HepG2 (cell line): ENCODE results near the gene ENTPD1. TPM values are rescaled to one million over a fixed set of nuclear protein-coding genes. Genes with fewer than 3 reads are reported as not detected.

Experiments used
- ATAC-seq: fragments of 200-7000 bp; cut with Tn5 transposase; 3 replicates; pipeline ENCODE4 v1.9.1; 2020; ENCODE audit warnings: mild to moderate bottlenecking, moderate library complexity
- BruUV-seq: library from RNA; stranded (reverse); fragments of 400-500 nt; replicated peaks from 2 replicates; lab custom pipeline; 2021; lab: Mats Ljungman, UMichigan
- CTCF ChIA-PET: fragments of 300-600 bp; formaldehyde crosslinking; extraction: SDS; loops from one replicate; lab custom pipeline; 2021; ENCODE audit warnings: low total read pairs, inconsistent platforms, low intra/inter-chr PET ratio; lab: Yijun Ruan, JAX
- POLR2A ChIA-PET: fragments of 350-600 bp; sonication (Branson Sonifier 250); formaldehyde crosslinking; loops from one replicate; lab custom pipeline; 2020; ENCODE audit warnings: antibody characterized with exemption, inconsistent platforms; lab: Yijun Ruan, JAX
- DNase-seq: peaks from one replicate; pipeline ENCODE4 v3.0.0-alpha.2; 2015; ENCODE audit warnings: low spot score
- FAIRE-seq: peaks from 3 replicates; lab custom pipeline; 2011; peaks lifted over from hg19 to GRCh38; lab: Jason Lieb, UNC
- H2AFZ ChIP-seq: one replicate; pipeline ENCODE4 v1.6.1; 2011; ENCODE audit warnings: low read length, inconsistent platforms
- H3K27ac ChIP-seq: fragments of 300-600 bp; 3 replicates; pipeline ENCODE4 v1.8.0; 2011; ENCODE audit warnings: mixed run types, mild to moderate bottlenecking, mixed read lengths, low read length, inconsistent platforms; ENCODE audit not compliant: insufficient read depth; ENCODE audit errors: extremely low read length
- H3K27me3 ChIP-seq, 2 experiments: fragments of 200-600 bp in 1 of 2; 2 replicates in 1 of 2; 3 replicates in 1 of 2; pipeline versions ENCODE4 v1.6.0 to v1.8.0; 2011; ENCODE audit warnings: low read length in 2 of 2, mild to moderate bottlenecking in 2 of 2, moderate library complexity in 2 of 2, inconsistent platforms in 1 of 2; ENCODE audit not compliant: insufficient read depth in 2 of 2, control insufficient read depth in 1 of 2
- H3K36me3 ChIP-seq, 2 experiments: fragments of 200-600 bp in 1 of 2; replicated peaks in 1 of 2; 2 replicates in 1 of 2; 3 replicates in 1 of 2; pipeline versions ENCODE4 v1.5.1 to v1.8.0; 2011; ENCODE audit warnings: low read length in 2 of 2, inconsistent platforms in 1 of 2; ENCODE audit not compliant: insufficient read depth in 2 of 2, control insufficient read depth in 1 of 2
- H3K4me1 ChIP-seq: 2 replicates; pipeline ENCODE4 v1.5.1; 2012; ENCODE audit warnings: low read length, inconsistent platforms; ENCODE audit not compliant: insufficient read depth
- H3K4me2 ChIP-seq: 2 replicates; pipeline ENCODE4 v1.6.0; 2011; ENCODE audit warnings: low read depth, low read length, inconsistent platforms
- H3K4me3 ChIP-seq, 3 experiments: fragments of 200-600 bp in 1 of 3; sonication (generic), shearing (Covaris generic) in 1 of 3; replicated peaks in 1 of 3; 2 replicates each; pipeline ENCODE4 v1.5.1; 2011 to 2016; ENCODE audit warnings: low read length in 3 of 3, inconsistent platforms in 2 of 3, low read depth in 2 of 3, mild to moderate bottlenecking in 2 of 3, control low read depth in 1 of 3, mixed read lengths in 1 of 3; ENCODE audit not compliant: insufficient read depth in 1 of 3
- H3K79me2 ChIP-seq: one replicate; pipeline ENCODE4 v1.6.1; 2011; ENCODE audit warnings: low read length, inconsistent platforms; ENCODE audit not compliant: insufficient read depth
- H3K9ac ChIP-seq: 2 replicates; pipeline ENCODE4 v1.6.0; 2011; ENCODE audit warnings: mild to moderate bottlenecking, low read depth, low read length, inconsistent platforms; ENCODE audit not compliant: insufficient read depth
- H3K9me3 ChIP-seq: 2 replicates; pipeline ENCODE4 v1.5.1; 2012; ENCODE audit warnings: mild to moderate bottlenecking, low read length
- H4K20me1 ChIP-seq: 2 replicates; pipeline ENCODE4 v1.6.0; 2011; ENCODE audit warnings: inconsistent platforms, mild to moderate bottlenecking, low read length, moderate library complexity; ENCODE audit not compliant: insufficient read depth
- CBX5 ChIP-seq: sonication (generic); formaldehyde crosslinking; IDR thresholded peaks from 2 replicates; pipeline ENCODE4 v1.4.0; 2020; ENCODE audit warnings: missing genetic modification reagents, borderline replicate concordance
- MZF1 ChIP-seq: sonication (generic); formaldehyde crosslinking; IDR thresholded peaks from 2 replicates; pipeline ENCODE4 v1.8.1; 2023; ENCODE audit warnings: mild to moderate bottlenecking, missing genetic modification reagents, borderline replicate concordance
- SMAD1 ChIP-seq: sonication (generic); formaldehyde crosslinking; IDR thresholded peaks from 2 replicates; pipeline ENCODE4 v1.4.0; 2020; ENCODE audit warnings: missing genetic modification reagents, low read depth, mild to moderate bottlenecking, borderline replicate concordance
- YEATS4 ChIP-seq: sonication (generic); formaldehyde crosslinking; IDR thresholded peaks from 2 replicates; pipeline ENCODE4 v1.4.0; 2020; ENCODE audit warnings: missing genetic modification reagents, borderline replicate concordance
- ZFP90 ChIP-seq: sonication (generic); formaldehyde crosslinking; IDR thresholded peaks from 2 replicates; pipeline ENCODE4 v1.8.0; 2022; ENCODE audit warnings: missing genetic modification reagents, mild to moderate bottlenecking, inconsistent platforms, borderline replicate concordance
- ZFX ChIP-seq: sonication (generic); formaldehyde crosslinking; IDR thresholded peaks from 2 replicates; pipeline ENCODE4 v1.4.0; 2020; ENCODE audit warnings: mild to moderate bottlenecking, low read depth, missing genetic modification reagents, moderate library complexity
- ZNF431 ChIP-seq: sonication (generic); formaldehyde crosslinking; IDR thresholded peaks from 2 replicates; pipeline ENCODE4 v1.9.0; 2022; ENCODE audit warnings: missing genetic modification reagents, low read depth, mild to moderate bottlenecking, borderline replicate concordance
- ZNF446 ChIP-seq: sonication (generic); formaldehyde crosslinking; IDR thresholded peaks from 2 replicates; pipeline ENCODE4 v1.5.0; 2020; ENCODE audit warnings: mild to moderate bottlenecking, missing genetic modification reagents
- ZNF451 ChIP-seq: sonication (generic); formaldehyde crosslinking; IDR thresholded peaks from 2 replicates; pipeline ENCODE4 v1.5.0; 2020; ENCODE audit warnings: mild to moderate bottlenecking, missing genetic modification reagents
- ZNF674 ChIP-seq: sonication (generic); formaldehyde crosslinking; IDR thresholded peaks from 2 replicates; pipeline ENCODE4 v1.5.0; 2020; ENCODE audit warnings: low read depth, mild to moderate bottlenecking, missing genetic modification reagents
- ZNF746 ChIP-seq: sonication (generic); formaldehyde crosslinking; IDR thresholded peaks from 2 replicates; pipeline ENCODE4 v1.8.0; 2022; ENCODE audit warnings: mild to moderate bottlenecking, missing genetic modification reagents
- WGBS: methylation state at CpG from one replicate; pipeline ENCODE4 v1.1.6; 2017; ENCODE audit warnings: low lambda C conversion rate; 5-methylcytosine and 5-hydroxymethylcytosine counted together
- in situ Hi-C: cut with HindIII; loops from 2 replicates; pipeline ENCODE4 v1.10.0; 2017; ENCODE audit warnings: low pct_unique_long_range_greater_than_20kb; ENCODE audit not compliant: extremely low pct_ligation_motif_present
- intact Hi-C: fragments of 100-400 bp; cut with micrococcal nuclease; formaldehyde crosslinking; loops from one replicate; pipeline ENCODE4 v1.10.0; 2022; ENCODE audit not compliant: unreplicated experiment
- polyA plus RNA-seq, 8 experiments: library from polyadenylated mRNA; depleted of rRNA in 3 of 8; stranded (reverse) in 7 of 8; unstranded in 1 of 8; fragments of >200 nt; fragmentation: Illumina TruSeq in 4 of 8; extraction: Trizol in 4 of 8; gene quantifications; 2 replicates each; pipeline versions ENCODE4 v1.2.1 to v1.2.3, GENCODE V29; 2011 to 2016; ENCODE audit warnings: low read depth in 4 of 8, missing spikeins in 1 of 8, mixed read lengths in 1 of 8; ENCODE audit not compliant: insufficient read depth in 1 of 8
- total RNA-seq, 5 experiments: library from RNA; depleted of rRNA; stranded (reverse); fragments of >200 nt; fragmentation: Illumina TruSeq; extraction: Trizol; gene quantifications; 2 replicates each; pipeline ENCODE4 v1.2.3, GENCODE V29; 2016; ENCODE audit warnings: low read depth in 1 of 5
- TF ChIP-seq, protein P1 (sequence below): sonication (generic); formaldehyde crosslinking; IDR thresholded peaks from 2 replicates; pipeline ENCODE4 v1.4.0; 2020; ENCODE audit warnings: missing genetic modification reagents
- TF ChIP-seq, protein P2 (sequence below): sonication (generic); formaldehyde crosslinking; IDR thresholded peaks from 2 replicates; pipeline ENCODE4 v1.4.0; 2020; ENCODE audit warnings: mild to moderate bottlenecking, missing genetic modification reagents
- TF ChIP-seq, protein P3 (sequence below): sonication (generic); formaldehyde crosslinking; IDR thresholded peaks from 2 replicates; pipeline ENCODE4 v1.5.0; 2020; ENCODE audit warnings: missing genetic modification reagents

ENTPD1 gene
- total and polyA plus RNA-seq, 2 of the 13 experiments (the other 11 are each of a cell fraction or from before 2014, with no cell fraction given) = 0.07 TPM

DNA sequence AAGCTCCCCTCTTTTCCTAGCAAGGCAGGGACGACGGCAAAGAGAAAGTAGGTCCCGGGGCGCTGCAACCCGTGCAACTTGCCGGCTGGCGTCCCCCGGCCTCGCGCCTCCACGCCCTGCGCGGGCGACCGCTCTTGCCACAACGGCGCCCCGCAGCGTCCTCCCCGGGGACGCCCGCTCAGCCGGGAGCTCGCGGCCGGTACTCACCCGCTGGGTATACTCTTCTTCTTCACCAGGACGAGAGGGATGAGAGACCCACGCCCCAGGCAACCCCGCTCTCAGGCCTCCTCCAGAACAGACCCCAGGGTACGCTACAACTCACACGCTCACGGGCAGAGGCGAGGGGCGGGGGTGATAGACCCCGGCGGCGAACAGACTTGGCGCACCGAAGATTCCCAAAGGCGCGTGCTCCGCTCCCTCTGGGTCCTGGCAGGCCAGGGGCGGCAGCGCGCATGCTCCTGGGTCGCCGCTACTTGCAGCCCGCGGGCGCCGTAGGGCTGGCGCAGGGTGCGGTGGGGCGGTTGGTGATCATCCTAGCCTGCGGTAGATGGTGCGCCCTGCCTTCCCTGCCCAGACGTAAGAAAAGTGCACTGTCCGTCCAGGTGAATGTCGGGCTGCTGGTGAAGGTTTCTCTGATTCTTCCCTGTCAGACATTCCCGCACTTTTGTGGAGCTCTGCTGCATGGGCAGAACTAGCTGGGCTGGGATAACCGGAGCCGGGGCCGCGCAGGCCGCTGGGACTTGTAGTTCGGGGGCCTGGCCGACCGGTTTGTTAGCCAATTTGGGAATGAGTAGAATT lies 151.7 kb downstream of the ENTPD1 start, which contains the start of gene CC2D2B (continued):
- TF ChIP-seq, protein P1, sequence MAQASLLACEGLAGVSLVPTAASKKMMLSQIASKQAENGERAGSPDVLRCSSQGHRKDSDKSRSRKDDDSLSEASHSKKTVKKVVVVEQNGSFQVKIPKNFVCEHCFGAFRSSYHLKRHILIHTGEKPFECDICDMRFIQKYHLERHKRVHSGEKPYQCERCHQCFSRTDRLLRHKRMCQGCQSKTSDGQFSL (CRISPR knock-in tag) = no peak
- TF ChIP-seq MZF1 (CRISPR knock-in tag) (0 out of 2 replicates have a peak, but pooled peaks have one; percentile 58), ZNF674 (CRISPR knock-in tag) (peak; percentile 80; the same call in 1 of the 2 replicates), ZFP90 (CRISPR knock-in tag) (peak; percentile 62; the same call in 1 of the 2 replicates), ZNF451 (CRISPR knock-in tag) (peak; percentile 78; the same call in 1 of the 2 replicates), SMAD1 (CRISPR knock-in tag) (no peak)

DNA sequence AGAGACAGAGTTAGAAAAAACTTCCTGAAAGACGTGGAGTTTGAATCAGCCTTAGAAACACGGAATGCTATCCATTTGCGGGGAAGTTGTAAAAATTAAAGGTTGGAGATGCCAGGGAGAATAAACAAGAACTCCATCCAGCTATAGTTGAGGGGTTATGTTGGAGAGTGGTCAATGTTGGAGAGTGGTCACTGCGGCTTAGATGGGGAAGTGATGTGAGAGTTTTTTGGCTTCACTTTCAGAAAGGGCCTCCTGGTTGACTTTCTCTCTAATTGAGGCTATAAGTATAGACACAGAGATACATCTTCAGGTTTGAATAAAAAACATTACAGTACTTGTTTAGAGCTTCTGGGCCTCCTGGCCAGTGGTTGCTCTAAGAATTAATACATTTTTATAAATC lies 152.5 kb downstream of the ENTPD1 start:
- BruUV-seq = no TSS peak
- no peaks in the 10 kb centered on the region for H3K9me3 ChIP-seq
- DNase-seq = no peak
- peak overlapping the region; percentile 18 for H2AFZ ChIP-seq
- no peaks in the 10 kb centered on the region for H4K20me1 ChIP-seq
- peaks cover 26% of the 10 kb centered on the region for H3K4me1 ChIP-seq
- POLR2A ChIA-PET = interaction anchor here (1.7 to 2.0 kb wide), 2 partner anchors 43 to 222 kb away, joined by 8 to 11 read pairs; partner anchors contain the start of gene ZNF518A
- CTCF ChIA-PET = interaction anchor here (1.6 kb wide), 1 partner anchor 215 kb away, joined by 5 read pairs; the partner anchor contains the start of gene TCTN3
- no peak for ATAC-seq
- WGBS = 25% methylated on average over 4 of the region's 4 CpGs
- TF ChIP-seq, protein P2, sequence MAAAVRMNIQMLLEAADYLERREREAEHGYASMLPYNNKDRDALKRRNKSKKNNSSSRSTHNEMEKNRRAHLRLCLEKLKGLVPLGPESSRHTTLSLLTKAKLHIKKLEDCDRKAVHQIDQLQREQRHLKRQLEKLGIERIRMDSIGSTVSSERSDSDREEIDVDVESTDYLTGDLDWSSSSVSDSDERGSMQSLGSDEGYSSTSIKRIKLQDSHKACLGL (CRISPR knock-in tag) = no peak
- TF ChIP-seq ZNF746 (CRISPR knock-in tag) (no peak), ZNF446 (CRISPR knock-in tag) (no peak), YEATS4 (no peak), ZFX (CRISPR knock-in tag) (no peak), ZNF431 (CRISPR knock-in tag) (no peak), CBX5 (CRISPR knock-in tag) (no peak)
- TF ChIP-seq, protein P3, sequence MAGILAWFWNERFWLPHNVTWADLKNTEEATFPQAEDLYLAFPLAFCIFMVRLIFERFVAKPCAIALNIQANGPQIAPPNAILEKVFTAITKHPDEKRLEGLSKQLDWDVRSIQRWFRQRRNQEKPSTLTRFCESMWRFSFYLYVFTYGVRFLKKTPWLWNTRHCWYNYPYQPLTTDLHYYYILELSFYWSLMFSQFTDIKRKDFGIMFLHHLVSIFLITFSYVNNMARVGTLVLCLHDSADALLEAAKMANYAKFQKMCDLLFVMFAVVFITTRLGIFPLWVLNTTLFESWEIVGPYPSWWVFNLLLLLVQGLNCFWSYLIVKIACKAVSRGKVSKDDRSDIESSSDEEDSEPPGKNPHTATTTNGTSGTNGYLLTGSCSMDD (CRISPR knock-in tag) = no peak
- H3K36me3 ChIP-seq = peaks cover 0 to 5% of the 10 kb centered on the region in 2 experiments; a peak in 1 of 5 replicates
- peak overlapping the region; percentile 82 for H3K4me2 ChIP-seq
- no peak for FAIRE-seq
- intact Hi-C loops (loop anchor here (5.0 kb wide), 1 partner anchor 536 kb away; no protein-coding TSS in a partner anchor), in situ Hi-C loops (no loop called here)
- no peak overlapping the region for H3K27ac ChIP-seq
- H3K9ac ChIP-seq = no peak overlapping the region
- H3K79me2 ChIP-seq = peaks cover 6% of the 10 kb centered on the region
- H3K4me3 ChIP-seq = peak overlapping the region in 2 of 3 experiments; percentile 48 to 77; a peak in 2 of 6 replicates
- H3K27me3 ChIP-seq = no peaks in the 10 kb centered on the region
